OCI-LY3 (cell line): ENCODE data around the gene FITM2.
"Not testable (repeated sequence)": the region's sequence is repeated elsewhere in the genome, so short reads cannot be mapped to it uniquely, and the experiment has no call there.

Experiments
- H2AFZ ChIP-seq: fragments of 200-600, 300-600 bp; shearing (Covaris generic); 2 replicates; pipeline ENCODE4 v1.6.0; 2014; ENCODE audit warnings: antibody characterized with exemption, low read depth, low read length
- H3K27ac ChIP-seq: fragments of 200-600, 300-600 bp; sonication (generic); 2 replicates; pipeline ENCODE4 v1.5.1; 2014; ENCODE audit warnings: mild to moderate bottlenecking, low read length, moderate library complexity, mixed read lengths
- H3K27me3 ChIP-seq: fragments of 200-600, 300-600 bp; sonication (generic); 2 replicates; pipeline ENCODE4 v1.6.1; 2014; ENCODE audit warnings: low read depth, low read length, mixed read lengths
- H3K36me3 ChIP-seq: fragments of 200-600, 300-600 bp; sonication (generic); replicated peaks from 2 replicates; pipeline ENCODE3; 2014; ENCODE audit warnings: low read depth, low read length, mixed read lengths
- H3K4me1 ChIP-seq: fragments of 300-600, 200-600 bp; sonication (generic); 2 replicates; pipeline ENCODE4 v1.6.1; 2014; ENCODE audit warnings: low read length, mixed read lengths
- H3K4me2 ChIP-seq: fragments of 200-600, 300-600 bp; sonication (generic); 2 replicates; pipeline ENCODE4 v1.6.1; 2014; ENCODE audit warnings: low read length, mixed read lengths
- H3K4me3 ChIP-seq: fragments of 300-600, 200-600 bp; sonication (generic); 2 replicates; pipeline ENCODE4 v1.5.1; 2014; ENCODE audit warnings: antibody characterized with exemption, mild to moderate bottlenecking, low read length, moderate library complexity
- H3K79me2 ChIP-seq: fragments of 300-600, 200-600 bp; shearing (Covaris generic); 2 replicates; pipeline ENCODE4 v1.6.1; 2014; ENCODE audit warnings: mild to moderate bottlenecking, low read length, mixed read lengths
- H3K9ac ChIP-seq: fragments of 300-600, 200-600 bp; shearing (Covaris generic); 2 replicates; pipeline ENCODE4 v1.6.0; 2014; ENCODE audit warnings: mild to moderate bottlenecking, low read length, moderate library complexity
- H3K9me3 ChIP-seq: fragments of 200-600, 300-600 bp; shearing (Covaris generic); 2 replicates; pipeline ENCODE4 v1.6.1; 2014; ENCODE audit warnings: low read length, mixed read lengths; ENCODE audit not compliant: insufficient read depth
- H4K20me1 ChIP-seq: fragments of 200-600, 300-600 bp; sonication (generic); 2 replicates; pipeline ENCODE4 v1.6.1; 2016; ENCODE audit warnings: low read length, mixed read lengths; ENCODE audit not compliant: insufficient read depth
- CTCF ChIP-seq: fragments of 200-600, 300-600 bp; sonication (generic); IDR thresholded peaks from 2 replicates; pipeline ENCODE4 v1.5.1; 2014; ENCODE audit warnings: antibody characterized with exemption, low read length, low read depth
- EZH2phosphoT487 ChIP-seq: fragments of 200-600 bp; shearing (Covaris generic); IDR thresholded peaks from 2 replicates; pipeline ENCODE4 v1.6.1; 2018; ENCODE audit warnings: antibody characterized with exemption, mixed run types, low read depth

FITM2 gene

GRCh38 chr20:44331201-44331600 lies 20.2 kb upstream of the FITM2 start:
- H2AFZ ChIP-seq: no peak overlapping the region
- peaks cover 5% of the 10 kb centered on the region; the same call in 1 of the 2 replicates for H3K4me1 ChIP-seq
- no peak overlapping the region for H3K9ac ChIP-seq
- no peaks in the 10 kb centered on the region for H3K36me3 ChIP-seq
- H3K79me2 ChIP-seq: no peaks in the 10 kb centered on the region
- H3K4me3 ChIP-seq: no peak overlapping the region
- H3K27ac ChIP-seq: no peak overlapping the region
- TF ChIP-seq EZH2phosphoT487: no peak
- TF ChIP-seq CTCF: no peak
- H3K4me2 ChIP-seq: no peak overlapping the region
- peaks cover 5% of the 10 kb centered on the region; the same call in 1 of the 2 replicates for H3K27me3 ChIP-seq
- H4K20me1 ChIP-seq: no peaks in the 10 kb centered on the region
- H3K9me3 ChIP-seq: no peaks in the 10 kb centered on the region

GRCh38 chr20:44328428-44328827 lies 17.4 kb upstream of the FITM2 start:
- no peaks in the 10 kb centered on the region for H3K27me3 ChIP-seq
- peaks cover 5% of the 10 kb centered on the region; the same call in 1 of the 2 replicates for H3K4me1 ChIP-seq
- TF ChIP-seq EZH2phosphoT487 (no peak), CTCF (no peak)
- no peak overlapping the region for H3K27ac ChIP-seq
- no peak overlapping the region for H3K9ac ChIP-seq
- H3K9me3 ChIP-seq: no peaks in the 10 kb centered on the region
- H3K36me3 ChIP-seq: no peaks in the 10 kb centered on the region
- H3K4me2 ChIP-seq: no peak overlapping the region
- no peak overlapping the region for H3K4me3 ChIP-seq
- no peaks in the 10 kb centered on the region for H4K20me1 ChIP-seq
- H3K79me2 ChIP-seq: no peaks in the 10 kb centered on the region
- H2AFZ ChIP-seq: no peak overlapping the region

- not testable (repeated sequence) for H3K79me2 ChIP-seq
These were observed 16.7 kb upstream of the FITM2 start for GRCh38 chr20:44327748-44328147.

GRCh38 chr20:44326391-44327159 lies 15.6 kb upstream of the FITM2 start:
- Histone ChIP-seq H3K4me2 (peak overlapping the region; percentile 88), H4K20me1 (no peaks in the 10 kb centered on the region), H3K79me2 (no peaks in the 10 kb centered on the region), H3K27me3 (no peaks in the 10 kb centered on the region), H3K27ac (no peak overlapping the region), H3K9me3 (no peaks in the 10 kb centered on the region), H3K9ac (peak overlapping the region; percentile 68), H3K4me3 (peak overlapping the region; percentile 78), H2AFZ (peak overlapping the region; percentile 97), H3K4me1 (peaks cover 5% of the 10 kb centered on the region; the same call in 1 of the 2 replicates), H3K36me3 (no peaks in the 10 kb centered on the region)
- TF ChIP-seq CTCF (peak; percentile 46), EZH2phosphoT487 (no peak)

More at GRCh38 chr20:44327748-44328147, 16.7 kb upstream of the FITM2 start:
- not testable (repeated sequence) for H4K20me1 ChIP-seq, H3K4me1 ChIP-seq, H3K4me3 ChIP-seq, H2AFZ ChIP-seq, H3K9ac ChIP-seq, H3K4me2 ChIP-seq, H3K27me3 ChIP-seq, H3K27ac ChIP-seq, H3K9me3 ChIP-seq, H3K36me3 ChIP-seq
